GM12801 (cell line): ENCODE data around the gene ADGRL2.

Experiments
- TF ChIP-seq, protein P1 (sequence below): IDR thresholded peaks from one replicate; pipeline ENCODE4 v1.5.1; 2011; ENCODE audit warnings: control low read depth; ENCODE audit not compliant: insufficient read length; ENCODE audit errors: extremely low read depth

ADGRL2 gene

DNA sequence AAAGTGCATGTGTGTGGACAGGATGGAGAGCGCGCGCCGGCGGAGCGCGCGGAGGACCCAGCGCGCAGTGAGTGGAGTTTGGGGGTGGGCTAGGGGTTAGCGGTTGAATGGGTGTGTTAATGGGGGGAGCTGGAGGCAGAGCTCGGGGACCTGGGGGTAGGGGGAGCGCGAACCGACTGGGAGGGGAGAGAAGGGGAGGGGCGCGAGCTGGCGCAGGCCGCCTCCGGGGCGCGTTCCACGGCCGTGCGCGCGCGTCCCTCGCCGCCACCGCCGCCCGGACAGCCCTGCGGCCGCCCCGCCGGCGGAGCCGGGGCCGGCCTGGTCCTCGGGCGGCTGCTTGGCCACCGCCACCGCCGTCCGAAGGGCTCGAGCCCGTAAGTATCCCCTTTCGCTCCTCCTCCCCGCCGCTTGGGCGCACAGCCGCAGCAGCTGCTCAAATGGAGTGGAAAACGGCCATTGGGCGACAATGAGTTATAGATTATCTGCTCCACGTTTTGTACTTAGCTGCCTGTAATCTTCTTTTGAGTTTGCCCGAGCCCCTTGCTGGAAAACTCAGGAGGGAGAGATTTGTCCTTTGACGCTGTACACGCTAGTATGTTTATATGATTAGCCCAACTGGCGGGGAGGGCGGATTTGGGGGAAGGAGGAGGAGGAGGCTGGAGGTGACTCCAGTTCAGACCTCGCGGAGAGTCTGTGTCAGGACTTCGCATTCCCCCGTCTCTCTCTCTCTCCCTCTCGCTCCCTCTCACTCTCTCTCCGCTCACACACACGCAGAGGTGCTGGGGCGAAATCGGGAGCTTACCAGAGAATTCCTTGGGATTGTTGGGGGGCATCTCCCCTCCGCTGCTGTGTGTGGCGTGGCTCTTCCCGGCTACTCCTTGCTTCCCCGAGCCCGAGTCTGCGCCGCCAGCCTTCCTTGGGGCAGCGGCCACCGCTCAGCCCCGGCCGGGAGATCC is at the start of gene ADGRL2:
ADGRL2 (plus strand) TSS at position 240 of the 956 bp plus-strand sequence. CDS start 36,051 bp downstream, outside the sequence.
- TF ChIP-seq, protein P1, sequence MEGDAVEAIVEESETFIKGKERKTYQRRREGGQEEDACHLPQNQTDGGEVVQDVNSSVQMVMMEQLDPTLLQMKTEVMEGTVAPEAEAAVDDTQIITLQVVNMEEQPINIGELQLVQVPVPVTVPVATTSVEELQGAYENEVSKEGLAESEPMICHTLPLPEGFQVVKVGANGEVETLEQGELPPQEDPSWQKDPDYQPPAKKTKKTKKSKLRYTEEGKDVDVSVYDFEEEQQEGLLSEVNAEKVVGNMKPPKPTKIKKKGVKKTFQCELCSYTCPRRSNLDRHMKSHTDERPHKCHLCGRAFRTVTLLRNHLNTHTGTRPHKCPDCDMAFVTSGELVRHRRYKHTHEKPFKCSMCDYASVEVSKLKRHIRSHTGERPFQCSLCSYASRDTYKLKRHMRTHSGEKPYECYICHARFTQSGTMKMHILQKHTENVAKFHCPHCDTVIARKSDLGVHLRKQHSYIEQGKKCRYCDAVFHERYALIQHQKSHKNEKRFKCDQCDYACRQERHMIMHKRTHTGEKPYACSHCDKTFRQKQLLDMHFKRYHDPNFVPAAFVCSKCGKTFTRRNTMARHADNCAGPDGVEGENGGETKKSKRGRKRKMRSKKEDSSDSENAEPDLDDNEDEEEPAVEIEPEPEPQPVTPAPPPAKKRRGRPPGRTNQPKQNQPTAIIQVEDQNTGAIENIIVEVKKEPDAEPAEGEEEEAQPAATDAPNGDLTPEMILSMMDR = no peak

DNA sequence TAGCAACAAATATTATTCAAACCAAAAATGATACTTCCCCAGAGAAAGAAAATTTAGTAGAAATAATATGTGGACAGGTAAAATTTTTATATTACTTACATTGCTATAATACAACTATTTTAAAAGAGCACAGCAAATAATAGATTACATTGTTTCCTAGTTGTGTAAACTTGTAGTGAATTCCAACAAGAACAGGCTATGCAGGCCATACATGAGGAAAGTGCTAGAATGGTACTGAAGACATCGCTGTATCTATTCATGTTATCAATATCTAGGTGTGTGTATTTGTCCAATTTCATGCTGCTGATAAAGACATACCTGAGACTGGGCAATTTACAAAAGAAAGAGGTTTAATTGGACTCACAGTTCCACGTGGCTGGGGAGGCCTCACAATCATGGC is 47.9 kb upstream of the ADGRL2 start:
- TF ChIP-seq, protein P1 = no peak

DNA sequence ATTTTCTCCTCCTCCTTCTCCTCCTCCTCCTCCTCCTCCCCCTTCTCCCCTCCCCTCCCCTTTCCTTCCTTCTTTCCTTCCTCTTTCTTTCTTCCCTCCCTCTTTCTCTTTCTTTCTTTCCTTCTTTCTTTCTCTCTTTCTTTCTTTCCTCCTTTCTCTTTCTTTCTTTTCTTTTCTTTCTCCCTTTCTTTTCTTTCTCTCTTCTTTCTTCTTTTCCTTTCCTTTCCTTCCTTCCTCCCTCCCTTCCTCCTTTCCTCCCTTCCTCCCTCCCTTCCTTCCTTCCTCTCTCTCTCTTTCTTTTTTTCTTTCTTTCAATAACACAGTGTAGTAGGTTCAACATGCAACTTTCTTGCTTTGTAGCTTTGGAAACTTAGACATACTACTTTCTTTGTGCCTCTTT is 46.3 kb upstream of the ADGRL2 start:
- TF ChIP-seq, protein P1 = no peak

DNA sequence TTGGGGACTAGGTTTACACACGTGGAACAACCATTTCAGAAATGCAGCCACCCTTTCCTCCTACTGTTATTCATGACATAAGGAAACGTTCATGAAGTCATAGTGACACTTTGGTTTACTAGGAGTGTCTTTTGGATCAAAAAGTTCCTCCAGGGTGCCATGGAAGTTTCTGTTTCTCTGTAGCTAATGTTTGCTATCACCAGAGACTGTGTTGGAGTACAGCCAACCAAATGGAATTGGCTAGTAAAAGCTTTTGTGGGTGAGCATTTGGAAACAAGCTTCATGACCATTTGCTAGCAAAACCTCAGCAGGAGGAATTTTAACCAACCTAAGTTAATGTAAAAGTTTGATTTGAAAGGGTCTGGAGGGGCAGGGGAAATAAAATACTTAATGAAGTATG is 43.9 kb upstream of the ADGRL2 start:
- TF ChIP-seq, protein P1 = no peak

DNA sequence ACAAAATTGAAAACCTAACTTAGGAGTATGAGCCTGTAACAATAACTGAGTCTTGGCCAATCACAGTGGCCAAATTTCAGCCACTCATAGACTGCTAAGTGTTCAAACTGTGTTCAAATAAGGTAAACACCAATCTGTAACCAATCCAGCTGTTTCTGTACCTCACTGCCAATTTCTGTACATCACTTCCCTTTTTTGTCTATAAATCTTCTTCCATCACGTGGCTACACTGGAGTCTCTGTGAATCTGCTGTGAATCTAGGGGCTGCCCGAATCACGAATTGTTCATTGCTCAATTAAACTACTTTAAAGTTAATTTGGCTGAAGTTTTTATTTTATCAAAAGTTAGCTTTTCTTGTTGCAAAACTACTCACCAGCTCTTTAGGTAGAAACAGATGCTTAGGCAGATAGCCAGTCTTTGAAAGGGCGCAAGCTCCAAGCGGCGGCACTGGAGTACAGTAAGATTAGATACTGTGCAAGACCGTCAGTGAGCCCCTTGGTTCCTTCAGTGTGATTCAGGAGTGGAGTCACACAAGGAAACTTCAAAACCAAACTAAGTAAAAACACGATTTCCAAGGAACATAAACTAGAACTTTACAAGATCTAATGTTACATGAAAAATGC is 43.2 kb upstream of the ADGRL2 start:
- TF ChIP-seq, protein P1 = no peak

DNA sequence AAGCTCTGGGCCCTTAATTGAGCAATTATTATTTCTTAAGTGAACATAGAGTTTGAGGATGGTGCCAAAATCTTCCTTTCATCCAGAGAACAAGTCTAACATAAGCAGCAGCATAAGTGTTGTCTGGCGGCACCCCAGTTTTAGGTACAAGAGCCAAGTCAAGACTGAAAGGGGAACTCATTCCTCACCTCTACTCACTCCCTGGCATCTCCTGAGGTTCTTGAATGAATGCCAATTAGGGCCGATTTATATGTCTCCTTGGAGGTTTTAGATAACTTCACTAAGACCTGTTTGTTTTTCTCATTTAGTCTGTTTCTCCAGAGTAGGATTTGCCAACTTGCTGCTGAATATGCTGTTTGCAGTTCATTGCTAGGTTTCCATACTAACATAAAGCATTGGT is 42.6 kb upstream of the ADGRL2 start:
- TF ChIP-seq, protein P1 = no peak

DNA sequence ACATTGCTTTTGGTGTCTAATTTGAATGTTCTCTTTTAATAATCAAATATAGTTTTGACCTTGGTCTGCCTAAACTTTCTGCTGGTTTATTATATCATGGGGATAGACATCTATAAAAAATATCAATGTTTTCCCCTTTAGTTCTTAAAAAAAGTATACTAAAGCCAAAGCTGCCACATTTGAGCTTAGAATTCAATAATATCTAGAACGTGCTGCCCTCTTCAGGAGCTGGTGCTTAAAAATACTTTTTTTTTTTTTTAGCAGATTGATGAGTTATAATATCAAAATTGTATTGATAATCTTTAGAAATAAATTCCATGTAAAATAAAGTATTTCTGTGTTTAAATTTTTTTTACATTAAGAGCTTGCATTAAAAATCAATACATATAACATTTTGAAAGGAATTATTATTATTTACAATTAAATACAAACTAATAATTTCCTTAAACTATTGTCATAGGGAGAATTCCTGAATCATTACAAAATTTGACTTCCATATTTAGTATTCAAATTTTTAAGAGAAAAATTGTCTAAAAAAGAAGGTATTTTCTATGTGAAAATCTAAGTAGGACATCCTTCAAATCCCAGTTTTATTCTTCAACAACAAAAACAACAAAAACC is 40.1 kb upstream of the ADGRL2 start:
- TF ChIP-seq, protein P1 = no peak
